ENCODE results near the gene CSTPP1.
"Not testable (repeated sequence)": the region's sequence is repeated elsewhere in the genome, so short reads cannot be mapped to it uniquely, and the experiment has no call there.

CSTPP1 gene

GRCh38 chr11:47101406-47101805 lies 164.8 kb downstream of the CSTPP1 start:
- DNase-seq (ENCODE audit: low spot score): no peak

DNA sequence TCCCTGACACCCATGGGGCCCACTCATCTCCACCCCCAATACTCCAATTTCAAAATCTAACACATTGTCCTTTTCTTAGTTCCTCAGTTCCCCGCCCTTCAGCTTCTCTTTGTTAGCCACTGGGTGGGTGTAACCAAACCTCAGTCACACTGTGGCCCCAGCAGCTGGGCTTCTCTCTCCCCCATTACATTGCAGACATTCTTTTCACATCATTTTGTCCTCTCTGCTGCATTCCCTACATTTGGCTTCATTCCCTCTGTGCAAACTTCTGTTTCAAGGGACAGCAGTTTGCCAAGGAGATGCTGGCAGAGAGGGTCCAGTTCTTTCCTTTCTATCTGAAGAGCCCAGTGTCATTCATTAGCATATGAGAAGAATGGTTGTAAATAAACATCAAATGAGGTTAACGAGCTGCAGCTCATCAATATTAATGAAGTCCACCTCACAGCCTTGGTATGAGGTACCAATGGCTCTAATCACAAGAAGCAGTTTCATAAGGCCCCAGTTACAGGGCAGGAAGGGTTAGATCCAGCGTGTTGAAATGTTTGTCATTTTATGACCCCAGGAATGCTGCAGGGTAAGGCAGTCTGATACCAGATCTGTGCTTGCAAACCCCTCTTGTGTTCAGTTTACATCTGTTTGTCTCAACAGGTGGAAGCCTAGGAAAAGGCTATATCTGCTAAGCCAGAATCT lies 167.8 kb downstream of the CSTPP1 start:
- no peak for DNase-seq (ENCODE audit: low spot score)

- DNase-seq (ENCODE audit: low spot score): no peak
Observed at GRCh38 chr11:47105541-47105940, 169.0 kb downstream of the CSTPP1 start.

- no peak for DNase-seq (ENCODE audit: low spot score)
Observed at GRCh38 chr11:47105974-47106373, 169.4 kb downstream of the CSTPP1 start.

- no peak for DNase-seq (ENCODE audit: low spot score)
Observed at GRCh38 chr11:47106798-47107411, 170.3 kb downstream of the CSTPP1 start.

GRCh38 chr11:47107744-47108143 lies 171.2 kb downstream of the CSTPP1 start:
- no peak for DNase-seq (ENCODE audit: low spot score)

- no peak for DNase-seq (ENCODE audit: low spot score)
Observed at GRCh38 chr11:47108214-47108613, 171.7 kb downstream of the CSTPP1 start.

DNA sequence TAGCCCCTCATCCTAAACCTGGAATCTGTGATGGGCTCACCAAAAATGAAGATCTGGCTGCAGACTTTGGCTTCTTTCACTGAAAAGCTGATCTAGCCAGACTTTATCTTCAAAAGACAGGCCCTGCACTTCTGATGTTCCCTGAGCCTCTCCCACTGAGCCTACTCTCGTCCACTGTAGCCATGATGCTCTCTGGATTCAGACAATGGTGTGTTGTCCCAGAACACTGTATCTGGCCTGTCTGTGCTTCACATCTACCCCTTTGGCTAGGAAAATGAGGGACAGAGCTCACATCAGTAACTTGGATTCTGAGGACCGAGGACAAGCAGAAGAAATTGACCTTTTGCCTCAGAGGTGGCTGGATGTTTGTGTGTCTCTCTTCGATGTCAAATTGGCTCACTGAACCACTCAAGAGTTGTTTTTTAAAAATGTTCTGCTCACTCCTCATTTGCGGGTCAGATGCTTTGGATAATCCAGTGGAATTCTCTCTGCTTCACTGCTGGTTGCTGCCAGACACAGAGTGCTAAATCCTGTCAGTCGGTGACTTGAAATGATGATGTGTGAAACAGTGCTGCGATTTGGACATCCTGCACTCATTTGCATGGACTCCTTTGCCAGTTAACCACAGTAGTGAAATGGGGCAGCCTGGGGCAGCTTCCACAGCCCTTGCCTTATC lies 172.6 kb downstream of the CSTPP1 start:
- no peak for DNase-seq (ENCODE audit: low spot score)

DNA sequence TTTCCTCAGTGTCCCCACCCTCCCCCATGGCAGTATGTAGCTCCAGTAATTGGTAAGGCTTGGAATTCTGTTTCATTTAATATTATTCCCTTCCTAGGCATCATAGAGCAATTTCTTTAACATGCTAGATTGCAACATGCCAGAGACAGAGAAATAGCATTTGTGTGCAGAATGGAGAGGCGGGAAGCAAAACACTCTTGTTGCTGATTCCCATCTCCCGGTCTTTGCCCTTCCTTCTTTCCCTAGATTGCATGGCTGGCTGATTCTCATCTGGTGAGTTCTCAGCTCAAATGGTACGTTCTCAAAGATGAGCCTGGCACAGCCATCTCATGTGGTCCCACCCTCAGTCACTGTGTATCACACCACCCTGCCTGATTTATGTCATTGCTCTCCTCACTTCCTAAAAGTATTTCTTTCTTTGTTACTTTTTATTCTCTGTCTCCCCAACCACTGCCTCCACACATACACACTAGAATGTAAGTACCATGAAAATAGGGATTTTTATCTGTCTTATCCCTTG lies 173.2 kb downstream of the CSTPP1 start:
- no peak for DNase-seq (ENCODE audit: low spot score)

GRCh38 chr11:47111318-47111804 lies 174.8 kb downstream of the CSTPP1 start:
- no peak for DNase-seq (ENCODE audit: low spot score)

DNA sequence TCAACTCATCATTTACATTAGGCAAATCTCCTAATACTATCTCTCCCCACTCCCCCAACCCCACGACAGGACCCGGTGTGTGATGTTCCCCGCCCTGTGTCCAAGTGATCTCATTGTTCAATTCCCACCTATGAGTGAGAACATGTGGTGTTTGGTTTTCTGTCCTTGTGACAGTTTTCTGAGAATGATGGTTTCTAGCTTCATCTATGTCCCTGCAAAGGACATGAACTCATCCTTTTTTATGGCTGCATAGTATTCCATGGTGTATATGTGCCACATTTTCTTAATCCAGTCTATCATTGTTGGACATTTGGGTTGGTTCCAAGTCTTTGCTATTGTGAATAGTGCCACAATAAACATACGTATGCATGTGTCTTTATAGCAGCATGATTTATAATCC lies 176.4 kb downstream of the CSTPP1 start:
- not testable (repeated sequence) for DNase-seq (ENCODE audit: low spot score)

DNA sequence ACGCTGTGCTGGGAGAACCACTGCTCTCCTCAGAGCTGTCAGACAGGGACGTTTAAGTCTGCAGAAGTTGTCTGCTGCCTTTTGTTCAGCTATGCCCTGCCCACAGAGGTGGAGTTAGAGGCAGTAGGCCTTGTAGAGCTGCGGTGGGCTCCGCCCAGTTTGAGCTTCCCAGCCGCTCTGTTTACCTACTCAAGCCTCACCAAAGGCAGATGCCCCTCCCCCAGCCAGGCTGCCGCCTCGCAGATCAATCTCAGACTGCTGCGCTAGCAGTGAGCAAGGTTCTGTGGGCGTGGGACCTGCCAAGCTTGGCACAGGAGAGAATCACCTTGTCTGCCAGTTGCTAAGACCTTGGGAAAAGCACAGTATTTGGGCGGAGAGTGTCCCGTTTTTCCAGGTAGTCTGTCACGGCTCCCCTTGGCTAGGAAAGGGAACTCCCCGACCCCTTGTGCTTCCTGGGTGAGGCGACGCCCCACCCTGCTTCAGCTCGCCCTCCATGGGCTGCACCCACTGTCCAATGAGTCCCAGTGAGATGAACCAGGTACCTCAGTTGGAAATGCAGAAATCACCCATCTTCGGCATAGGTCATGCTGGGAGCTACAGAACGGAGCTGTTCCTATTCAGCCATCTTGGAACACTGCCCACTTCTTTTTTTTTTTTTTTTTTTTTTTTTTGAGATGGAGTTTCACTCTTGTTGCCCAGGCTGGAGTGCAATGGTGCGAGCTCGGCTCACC lies 182.6 kb downstream of the CSTPP1 start:
- DNase-seq (ENCODE audit: low spot score): not testable (repeated sequence)

- no peak for DNase-seq (ENCODE audit: low spot score)
Observed at GRCh38 chr11:47121056-47121455, 184.5 kb downstream of the CSTPP1 start.

GRCh38 chr11:47121731-47122130 lies 185.2 kb downstream of the CSTPP1 start:
- no peak for DNase-seq (ENCODE audit: low spot score)

DNA sequence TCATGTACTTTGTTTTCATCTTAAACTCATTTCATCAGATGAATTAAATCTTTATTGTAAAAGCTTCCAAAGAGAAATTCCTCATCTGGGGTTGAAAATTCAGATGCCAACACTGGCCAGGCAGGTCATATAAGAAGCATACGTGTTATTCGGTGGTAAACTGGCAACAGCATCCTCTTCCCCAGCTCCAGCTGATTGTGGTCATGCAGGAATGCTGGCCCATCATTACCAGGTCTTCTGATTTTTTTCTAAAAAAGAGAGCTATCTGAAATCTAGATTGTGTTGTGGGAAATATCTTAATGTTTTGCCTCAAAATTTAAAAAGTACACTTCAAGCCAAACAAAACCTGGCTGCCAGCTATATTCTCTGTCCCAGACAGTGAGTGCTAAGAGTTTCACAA lies 186.5 kb downstream of the CSTPP1 start:
- DNase-seq (ENCODE audit: low spot score): no peak

DNA sequence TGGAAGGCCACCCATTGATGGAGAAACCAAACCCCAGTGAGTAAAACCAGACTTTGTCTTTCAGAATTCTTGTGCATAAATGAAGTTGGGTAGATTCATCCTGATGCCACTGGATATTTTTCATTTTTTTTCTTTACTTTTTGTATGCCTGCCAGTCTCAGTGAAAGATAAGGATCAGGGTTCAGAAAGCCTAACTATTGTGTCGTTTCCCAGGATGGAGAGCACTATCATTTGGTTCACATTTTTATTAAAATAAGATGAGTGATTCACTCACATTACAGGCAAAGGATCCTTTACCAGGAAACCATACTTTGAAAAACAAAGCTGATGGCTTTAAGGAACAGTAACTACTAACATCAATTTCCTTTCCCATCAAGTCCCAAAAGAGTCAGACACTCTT lies 188.1 kb downstream of the CSTPP1 start:
- no peak for DNase-seq (ENCODE audit: low spot score)

DNA sequence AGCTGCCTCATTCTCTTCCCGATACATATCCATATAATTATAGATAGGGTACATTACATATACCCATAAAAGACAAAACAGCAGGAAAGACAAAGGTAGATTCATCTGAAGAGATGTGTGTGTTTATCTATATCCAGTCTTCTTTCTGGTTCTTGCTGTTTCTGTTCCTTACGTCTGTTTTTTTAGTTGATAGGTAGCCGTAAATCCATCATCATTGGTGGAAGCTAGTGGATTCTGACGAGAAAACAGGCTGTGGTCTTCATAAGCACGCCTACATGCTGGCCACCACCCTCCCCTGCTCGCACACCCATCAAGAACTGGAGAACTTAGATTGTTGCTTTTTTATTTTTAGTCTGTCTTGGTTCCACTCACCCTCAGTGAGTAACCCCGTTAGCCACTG lies 188.5 kb downstream of the CSTPP1 start:
- DNase-seq (ENCODE audit: low spot score): no peak

GRCh38 chr11:47127213-47127612 lies 190.7 kb downstream of the CSTPP1 start:
- no peak for DNase-seq (ENCODE audit: low spot score)

DNA sequence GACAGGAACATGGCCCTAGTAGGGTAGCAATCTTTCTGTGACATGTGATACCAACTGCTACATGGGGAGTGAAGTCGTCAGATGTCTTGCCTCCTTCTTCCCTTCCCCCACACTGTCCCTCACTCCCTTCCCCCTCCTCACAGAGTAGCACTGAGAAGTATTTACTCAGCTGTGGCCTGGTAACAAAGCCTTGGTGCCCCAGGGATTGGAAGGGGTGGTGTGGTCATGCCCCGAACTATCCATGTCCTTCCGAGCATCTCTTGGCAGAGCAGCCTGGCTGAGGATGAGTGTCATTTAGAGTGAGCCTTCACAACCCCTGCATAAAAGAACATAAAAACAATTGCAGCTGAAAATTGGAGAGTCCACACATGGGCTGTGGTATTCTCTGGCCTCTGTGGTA lies 194.0 kb downstream of the CSTPP1 start:
- no peak for DNase-seq (ENCODE audit: low spot score)

DNA sequence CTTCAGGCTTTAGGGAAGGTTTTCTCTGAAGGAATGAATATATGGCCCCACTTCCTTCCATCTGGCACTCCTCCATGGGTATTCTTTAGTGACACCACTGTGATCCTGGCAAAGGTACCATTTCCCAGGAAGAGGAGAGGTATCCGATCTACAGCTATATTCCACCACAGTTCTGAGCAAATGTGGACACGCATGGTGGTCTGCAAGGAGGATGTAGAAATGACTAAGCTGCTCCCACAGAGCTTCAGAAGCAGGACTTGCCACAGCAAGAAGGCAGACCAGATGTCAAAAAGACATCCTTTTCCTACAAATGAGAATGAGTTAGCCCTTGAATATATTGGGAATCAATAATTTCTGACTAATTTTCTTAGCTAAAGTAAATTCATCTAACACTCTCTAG lies 194.6 kb downstream of the CSTPP1 start:
- no peak for DNase-seq (ENCODE audit: low spot score)

DNA sequence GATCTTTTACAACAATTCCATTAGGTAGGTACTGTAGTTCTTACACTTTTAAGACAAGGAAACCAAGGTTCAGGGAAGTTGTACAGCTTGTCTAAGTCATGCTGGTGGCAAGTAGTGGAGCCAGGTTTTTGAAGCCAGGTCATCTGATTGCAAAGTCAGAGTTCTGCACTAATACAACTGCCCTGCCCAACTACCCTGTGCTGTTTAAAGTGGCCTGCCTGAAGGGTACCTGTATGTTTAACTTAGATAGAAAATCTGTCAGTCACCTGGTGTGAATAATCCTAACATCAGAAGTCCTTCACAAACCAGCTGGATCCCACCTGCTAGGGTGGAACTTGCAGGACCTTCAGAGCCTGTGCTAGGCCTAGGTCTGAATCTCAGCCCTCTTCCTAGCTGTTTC lies 195.9 kb downstream of the CSTPP1 start:
- DNase-seq (ENCODE audit: low spot score): no peak

DNA sequence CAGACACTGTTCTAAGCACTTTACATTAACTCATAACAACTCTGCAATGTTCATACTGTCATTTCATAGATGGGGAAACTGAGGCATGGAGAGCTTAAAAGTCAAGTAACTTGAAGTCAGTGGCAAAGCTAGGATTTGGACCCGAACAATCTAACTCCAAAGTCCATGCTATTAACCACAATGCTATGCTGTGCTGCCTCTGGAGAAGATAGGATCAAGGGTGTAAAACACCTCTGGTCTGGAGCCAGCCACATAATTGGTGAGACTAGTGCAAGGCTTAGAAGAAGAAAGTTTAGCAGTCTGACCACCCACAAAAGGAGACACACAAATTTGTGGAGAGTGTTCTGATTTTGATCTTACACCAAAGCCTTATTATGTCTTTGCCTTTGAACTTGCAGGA lies 196.4 kb downstream of the CSTPP1 start:
- DNase-seq (ENCODE audit: low spot score): no peak
